CD4-positive, alpha-beta T cell treated with Interleukin-10 for 1 hour (primary cell): ENCODE measurements around the gene LANCL3.

Source experiments
- DNase-seq: peaks from one replicate; pipeline ENCODE4 v3.0.0-alpha.2; 2020

LANCL3 gene

GRCh38 chrX:37685381-37686359, 114.2 kb downstream of the LANCL3 start, which contains the start of gene XK:
TSS of gene XK (plus strand) at chrX:37685791. CDS start at chrX:37685962, 171 bp downstream.
- peak; percentile 8 for DNase-seq

GRCh38 chrX:37686369-37686995, 115.0 kb downstream of the LANCL3 start:
- no peak for DNase-seq

GRCh38 chrX:37686996-37687395, 115.5 kb downstream of the LANCL3 start:
- no peak for DNase-seq

GRCh38 chrX:37690119-37690518, 118.7 kb downstream of the LANCL3 start:
- DNase-seq, result no peak

- no peak for DNase-seq
Observed at GRCh38 chrX:37692918-37693317, 121.5 kb downstream of the LANCL3 start.

- DNase-seq, result no peak
Observed at GRCh38 chrX:37697169-37697760, 125.8 kb downstream of the LANCL3 start.

GRCh38 chrX:37701588-37701987, 130.1 kb downstream of the LANCL3 start:
- DNase-seq, result no peak

- DNase-seq, result no peak
Observed at GRCh38 chrX:37711991-37712390, 140.5 kb downstream of the LANCL3 start.

- DNase-seq, result no peak
Observed at GRCh38 chrX:37712458-37712857, 141.0 kb downstream of the LANCL3 start.

GRCh38 chrX:37714479-37714878, 143.0 kb downstream of the LANCL3 start:
- no peak for DNase-seq

- no peak for DNase-seq
Observed at GRCh38 chrX:37716602-37717001, 145.1 kb downstream of the LANCL3 start.

GRCh38 chrX:37717708-37718107, 146.2 kb downstream of the LANCL3 start:
- no peak for DNase-seq

GRCh38 chrX:37722595-37722994, 151.1 kb downstream of the LANCL3 start:
- DNase-seq, result no peak

GRCh38 chrX:37726346-37726745, 154.9 kb downstream of the LANCL3 start:
- DNase-seq, result no peak
